ENCODE data around the gene RASGEF1C.

RASGEF1C gene

GRCh38 chr5:180052211-180052818 is 156.7 kb downstream of the RASGEF1C start:
- Histone ChIP-seq H3K4me1 (ENCODE audit: low read depth, poor library complexity, severe bottlenecking) (no peaks in the 10 kb centered on the region), H3K36me3 (ENCODE audit: insufficient read depth) (no peaks in the 10 kb centered on the region), H3K79me2 (ENCODE audit: insufficient read depth, low read depth) (no peaks in the 10 kb centered on the region), H4K20me1 (ENCODE audit: insufficient read depth) (no peaks in the 10 kb centered on the region), H3K4me3 (IDR thresholded peaks at IDR 0.05; ENCODE audit: insufficient read depth, low read depth, low read length) (no peak overlapping the region), H3K27ac (no peak overlapping the region), H3K4me2 (no peak overlapping the region), H3K27me3 (ENCODE audit: insufficient read depth, low read depth) (no peaks in the 10 kb centered on the region), H2AFZ (ENCODE audit: low read depth) (no peak overlapping the region), H3K9ac (no peak overlapping the region)
- no peak for TF ChIP-seq CTCF (conservative IDR thresholded peaks at IDR 0.05; ENCODE audit: low read depth, low read length)

Data from KMS-11 (cell line).